H1 (cell line): ENCODE measurements around the gene NDUFA11. TPM values are rescaled to one million over a fixed set of nuclear protein-coding genes. Genes with fewer than 3 reads are reported as not detected.

Experiments used
- CTCF ChIA-PET: fragments of 300-600 bp; sonication (Branson Sonifier 250); formaldehyde crosslinking; loops from one replicate; lab custom pipeline; 2021; ENCODE audit not compliant: partially characterized antibody; lab: Charles Lee
- POLR2A ChIA-PET: fragments of 300-600 bp; sonication (Branson Sonifier 250); formaldehyde crosslinking; loops from one replicate; lab custom pipeline; 2021; ENCODE audit warnings: inconsistent platforms; ENCODE audit not compliant: partially characterized antibody; lab: Charles Lee
- DNase-seq, 2 experiments: peaks; one replicate each; pipeline versions ENCODE4 v3.0.0 to v3.0.0-alpha.2; 2010 to 2022; ENCODE audit warnings: low spot score in 2 of 2, low read depth in 1 of 2, mixed read lengths in 1 of 2
- FAIRE-seq: peaks from 2 replicates; lab custom pipeline; 2011; peaks lifted over from hg19 to GRCh38; lab: Jason Lieb, UNC
- H2AFZ ChIP-seq: 2 replicates; pipeline ENCODE4 v1.8.1; 2012; ENCODE audit warnings: low read length, inconsistent platforms
- H2AK5ac ChIP-seq: 2 replicates; pipeline ENCODE4 v1.6.1; 2013; ENCODE audit warnings: low read depth, low read length
- H2BK120ac ChIP-seq: replicated peaks from 2 replicates; pipeline ENCODE3; 2013; ENCODE audit warnings: low read depth, low read length, inconsistent platforms
- H2BK12ac ChIP-seq: 2 replicates; pipeline ENCODE4 v1.6.1; 2013; ENCODE audit warnings: low read depth, low read length
- H2BK15ac ChIP-seq: 2 replicates; pipeline ENCODE4 v1.6.1; 2013; ENCODE audit warnings: low read length
- H2BK20ac ChIP-seq: 2 replicates; pipeline ENCODE4 v1.6.1; 2013; ENCODE audit warnings: low read length
- H2BK5ac ChIP-seq: 2 replicates; pipeline ENCODE4 v1.6.1; 2013; ENCODE audit warnings: low read depth, low read length
- H3K14ac ChIP-seq: 2 replicates; pipeline ENCODE4 v1.6.1; 2013; ENCODE audit warnings: inconsistent platforms; ENCODE audit not compliant: insufficient read length
- H3K18ac ChIP-seq: 2 replicates; pipeline ENCODE4 v1.6.1; 2013; ENCODE audit warnings: low read length; ENCODE audit errors: extremely low read depth
- H3K23ac ChIP-seq: 2 replicates; pipeline ENCODE4 v1.6.1; 2013; ENCODE audit warnings: inconsistent platforms; ENCODE audit not compliant: insufficient read length
- H3K23me2 ChIP-seq: 2 replicates; pipeline ENCODE4 v1.6.1; 2013; ENCODE audit warnings: low read depth, low read length
- H3K27ac ChIP-seq: 2 replicates; pipeline ENCODE4 v1.6.1; 2011; ENCODE audit warnings: low read depth, low read length, inconsistent platforms
- H3K27me3 ChIP-seq, 4 experiments: replicated peaks in 1 of 4; 1 replicate in 1 of 4; 2 replicates in 3 of 4; pipeline versions ENCODE4 v1.6.1 to v1.8.1; 2011 to 2013; ENCODE audit warnings: low read length in 3 of 4, mild to moderate bottlenecking in 3 of 4, inconsistent platforms in 2 of 4, mixed read lengths in 2 of 4, moderate library complexity in 1 of 4; ENCODE audit not compliant: control insufficient read depth in 3 of 4, insufficient read depth in 3 of 4; ENCODE audit errors: extremely low read depth in 1 of 4
- H3K36me3 ChIP-seq, 4 experiments: 2 replicates each; pipeline versions ENCODE4 v1.6.1 to v1.8.1; 2011 to 2013; ENCODE audit warnings: mild to moderate bottlenecking in 4 of 4, low read length in 3 of 4, moderate library complexity in 2 of 4, control low read depth in 1 of 4, inconsistent platforms in 1 of 4; ENCODE audit not compliant: insufficient read depth in 4 of 4, control insufficient read depth in 2 of 4
- H3K4ac ChIP-seq: replicated peaks from 2 replicates; pipeline ENCODE3; 2013; ENCODE audit warnings: low read length, low read depth, mixed read lengths, inconsistent platforms; ENCODE audit not compliant: insufficient read length
- H3K4me1 ChIP-seq, 4 experiments: replicated peaks in 1 of 4; 1 replicate in 1 of 4; 2 replicates in 3 of 4; pipeline versions ENCODE4 v1.6.1 to v1.8.1; 2011 to 2013; ENCODE audit warnings: low read length in 3 of 4, inconsistent platforms in 2 of 4, mixed read lengths in 1 of 4; ENCODE audit not compliant: insufficient read depth in 4 of 4, control insufficient read depth in 3 of 4
- H3K4me2 ChIP-seq, 2 experiments: 2 replicates each; pipeline versions ENCODE4 v1.6.1 to v1.8.1; 2011 to 2013; ENCODE audit warnings: low read depth in 2 of 2, low read length in 2 of 2, control low read depth in 1 of 2, inconsistent platforms in 1 of 2, mild to moderate bottlenecking in 1 of 2; ENCODE audit not compliant: insufficient read depth in 1 of 2
- H3K4me3 ChIP-seq, 4 experiments: fragments of 200-600, 300-600 bp in 1 of 4; sonication (generic), shearing (Covaris generic), sonication (Bioruptor Twin) in 1 of 4; 2 replicates each; pipeline versions ENCODE4 v1.5.1 to v1.8.1; 2011 to 2016; ENCODE audit warnings: low read length in 4 of 4, low read depth in 3 of 4, control low read depth in 2 of 4, inconsistent platforms in 2 of 4, mild to moderate bottlenecking in 2 of 4, mixed read lengths in 1 of 4, moderate library complexity in 1 of 4; ENCODE audit not compliant: insufficient read depth in 2 of 4; ENCODE audit errors: extremely low read depth in 1 of 4
- H3K56ac ChIP-seq: replicated peaks from 2 replicates; pipeline ENCODE3; 2013; ENCODE audit warnings: low read depth, mild to moderate bottlenecking, mixed read lengths, low read length, inconsistent platforms; ENCODE audit not compliant: insufficient read length
- H3K79me1 ChIP-seq: 2 replicates; pipeline ENCODE4 v1.6.1; 2013; ENCODE audit warnings: low read depth, low read length, control low read depth
- H3K79me2 ChIP-seq, 2 experiments: 2 replicates each; pipeline versions ENCODE4 v1.6.1 to v1.8.1; 2012 to 2013; ENCODE audit warnings: low read length in 2 of 2, mild to moderate bottlenecking in 2 of 2, inconsistent platforms in 1 of 2; ENCODE audit not compliant: insufficient read depth in 2 of 2, control insufficient read depth in 1 of 2
- H3K9ac ChIP-seq, 4 experiments: replicated peaks in 1 of 4; 1 replicate in 1 of 4; 2 replicates in 3 of 4; pipeline versions ENCODE4 v1.6.1 to v1.8.1; 2011 to 2013; ENCODE audit warnings: low read depth in 3 of 4, low read length in 3 of 4, control low read depth in 2 of 4, mild to moderate bottlenecking in 2 of 4, moderate library complexity in 2 of 4, inconsistent platforms in 1 of 4; ENCODE audit errors: extremely low read depth in 1 of 4
- H3K9me3 ChIP-seq, 2 experiments: 2 replicates each; pipeline versions ENCODE4 v1.6.1 to v1.8.1; 2012 to 2013; ENCODE audit warnings: mild to moderate bottlenecking in 2 of 2, moderate library complexity in 2 of 2, control low read depth in 1 of 2, inconsistent platforms in 1 of 2, low read depth in 1 of 2, low read length in 1 of 2, mixed read lengths in 1 of 2; ENCODE audit not compliant: insufficient read depth in 2 of 2
- H4K20me1 ChIP-seq, 2 experiments: replicated peaks in 1 of 2; 2 replicates each; pipeline versions ENCODE3 to v1.8.1; 2011 to 2013; ENCODE audit warnings: inconsistent platforms in 2 of 2, low read length in 2 of 2, mild to moderate bottlenecking in 1 of 2; ENCODE audit not compliant: insufficient read depth in 2 of 2, control insufficient read depth in 1 of 2
- H4K5ac ChIP-seq: 2 replicates; pipeline ENCODE4 v1.6.1; 2013; ENCODE audit warnings: low read length, low read depth, mixed read lengths, inconsistent platforms; ENCODE audit not compliant: insufficient read length
- H4K8ac ChIP-seq: 2 replicates; pipeline ENCODE4 v1.8.0; 2013; ENCODE audit warnings: mild to moderate bottlenecking, moderate library complexity, low read length, inconsistent platforms; ENCODE audit not compliant: insufficient read depth; ENCODE audit errors: extremely low read depth
- H4K91ac ChIP-seq: replicated peaks from 2 replicates; pipeline ENCODE3; 2013; ENCODE audit warnings: low read length, mixed read lengths, inconsistent platforms; ENCODE audit not compliant: insufficient read length
- BACH1 ChIP-seq: IDR thresholded peaks from 2 replicates; pipeline ENCODE4 v1.6.1; 2012; ENCODE audit warnings: low read length, improper control_type of control experiment
- CBX5 ChIP-seq: fragments of 300-800, 300-1000 bp; sonication (generic); IDR thresholded peaks from 2 replicates; pipeline ENCODE4 v1.7.1; 2016; ENCODE audit warnings: antibody characterized with exemption, low read length, low read depth
- CBX8 ChIP-seq: fragments of 300-800, 300-1000 bp; sonication (generic); IDR thresholded peaks from 2 replicates; pipeline ENCODE4 v1.7.1; 2016; ENCODE audit warnings: low read depth, low read length, borderline replicate concordance
- CREB1 ChIP-seq: IDR thresholded peaks from 2 replicates; pipeline ENCODE4 v1.6.1; 2012; ENCODE audit warnings: inconsistent platforms
- MAFK ChIP-seq: IDR thresholded peaks from 2 replicates; pipeline ENCODE4 v1.6.1; 2012; ENCODE audit warnings: low read depth, mild to moderate bottlenecking, improper control_type of control experiment, low read length
- POU5F1 ChIP-seq: IDR thresholded peaks from 2 replicates; pipeline ENCODE4 v1.6.1; 2011; ENCODE audit warnings: low read depth, mild to moderate bottlenecking, low read length, moderate library complexity
- RAD21 ChIP-seq, 2 experiments: IDR thresholded peaks in 1 of 2; conservative IDR thresholded peaks in 1 of 2; 2 replicates each; pipeline ENCODE4 v1.6.1; 2011; ENCODE audit warnings: low read depth in 2 of 2, low read length in 2 of 2, improper control_type of control experiment in 1 of 2, inconsistent platforms in 1 of 2, mild to moderate bottlenecking in 1 of 2, moderate library complexity in 1 of 2
- SAP30 ChIP-seq: fragments of 300-600 bp; sonication (generic); IDR thresholded peaks from 2 replicates; pipeline ENCODE4 v1.7.1; 2012; ENCODE audit warnings: low read length, moderate library complexity, mild to moderate bottlenecking, inconsistent platforms; ENCODE audit not compliant: insufficient read depth, insufficient replicate concordance
- TAF1 ChIP-seq: IDR thresholded peaks from 2 replicates; pipeline ENCODE4 v1.6.1; 2011; ENCODE audit warnings: mild to moderate bottlenecking, low read depth, low read length
- whole genome bisulfite sequencing, 2 experiments: shearing (Covaris generic) in 1 of 2; methylation state at CpG; one replicate each; pipeline versions ENCODE4 v1.1.6 to v1.1.7; 2013 to 2015; ENCODE audit warnings: low lambda C conversion rate in 2 of 2, mixed read lengths in 2 of 2, inconsistent platforms in 1 of 2, low coverage in 1 of 2, missing lambda C conversion rate in 1 of 2; ENCODE audit not compliant: insufficient replicate concordance in 2 of 2, insufficient coverage in 1 of 2, insufficient read length in 1 of 2; ENCODE audit errors: extremely low coverage in 1 of 2, missing lambda C conversion rate in 1 of 2; 5-methylcytosine and 5-hydroxymethylcytosine counted together
- polyA plus RNA-seq, 7 experiments: library from polyadenylated mRNA; depleted of rRNA in 3 of 7; stranded (reverse) in 5 of 7; unstranded in 2 of 7; fragments of >200 nt in 5 of 7; fragments of 200-250 nt in 2 of 7; gene quantifications; 1 replicate in 5 of 7; 2 replicates in 1 of 7; 4 replicates in 1 of 7; pipeline versions ENCODE4 v1.2.1 to v1.2.3, GENCODE V29; 2011 to 2013; ENCODE audit warnings: missing spikeins in 2 of 7, mixed read lengths in 2 of 7
- total RNA-seq: library from RNA; stranded (reverse); fragmentation: NEBNext Ultra II Directional; extraction: Animal tissue kit (Norgen Biotek cat#: 25700); gene quantifications from 2 replicates; pipeline ENCODE4 v1.2.1, GENCODE V29; 2021
- TF ChIP-seq, protein P1 (sequence below): IDR thresholded peaks from 2 replicates; pipeline ENCODE4 v1.6.1; 2011; ENCODE audit warnings: low read depth, mild to moderate bottlenecking, low read length; ENCODE audit not compliant: insufficient read depth

The NDUFA11 gene
- total and polyA plus RNA-seq, 2 of the 8 experiments (the other 6 are each of a cell fraction or from before 2014, with no cell fraction given), result 205 to 1,037 TPM

DNA sequence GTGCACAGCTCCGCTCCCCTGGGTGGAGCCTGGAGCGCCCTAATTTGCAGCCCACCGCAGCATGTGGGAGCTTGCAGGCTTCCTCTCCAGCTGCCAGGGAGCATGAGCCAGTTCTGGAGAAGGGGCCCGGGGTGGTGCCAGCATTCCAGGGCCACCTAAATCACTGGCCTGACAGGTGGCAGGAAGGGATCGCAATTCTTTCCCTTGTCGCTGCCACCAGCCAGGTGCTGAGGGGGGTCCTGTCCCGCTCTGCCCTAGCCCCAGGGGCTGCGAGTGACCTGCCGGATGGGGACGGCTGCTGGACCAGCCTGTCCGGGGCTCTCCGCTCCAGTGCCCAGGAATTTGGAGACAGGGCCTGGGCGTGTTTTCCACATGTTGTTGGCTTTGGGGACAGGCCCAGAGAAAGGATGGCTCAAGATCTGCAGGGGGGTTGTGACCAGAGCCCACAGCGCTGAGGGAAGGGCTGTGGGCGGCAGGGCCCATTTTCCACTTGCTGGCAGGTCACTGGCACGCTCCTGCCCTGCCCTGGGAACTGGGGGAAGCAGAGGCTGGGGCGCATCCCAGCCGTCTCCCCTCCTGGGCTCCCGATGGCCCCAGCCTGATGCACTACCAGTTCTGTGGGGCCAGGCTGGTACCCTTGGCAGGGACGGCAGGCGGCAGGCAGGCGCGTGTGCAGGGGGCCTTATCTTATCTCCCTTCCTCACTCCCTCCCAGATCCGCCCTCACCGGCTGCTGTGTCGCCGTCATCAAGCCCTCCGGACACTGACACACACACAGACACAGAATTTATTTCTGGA is 9.5 kb downstream of the NDUFA11 start:
- H3K27ac ChIP-seq, result no peak overlapping the region
- FAIRE-seq, result no peak
- TF ChIP-seq BACH1, result no peak
- TF ChIP-seq MAFK, result no peak
- TF ChIP-seq CBX5, result no peak
- TF ChIP-seq CBX8, result no peak
- no peak for TF ChIP-seq RAD21 (IDR thresholded peaks at IDR 0.05 in 1 of 2, conservative IDR thresholded peaks at IDR 0.05 in 1 of 2; ENCODE audit: low read depth in 2 of 2, low read length in 2 of 2)
- no peak for TF ChIP-seq CREB1
- TF ChIP-seq, protein P1, sequence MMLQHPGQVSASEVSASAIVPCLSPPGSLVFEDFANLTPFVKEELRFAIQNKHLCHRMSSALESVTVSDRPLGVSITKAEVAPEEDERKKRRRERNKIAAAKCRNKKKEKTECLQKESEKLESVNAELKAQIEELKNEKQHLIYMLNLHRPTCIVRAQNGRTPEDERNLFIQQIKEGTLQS, result no peak
- no peak for TF ChIP-seq POU5F1
- no peak for TF ChIP-seq TAF1
- TF ChIP-seq SAP30, result no peak

More for the DNA sequence above, 9.5 kb downstream of the NDUFA11 start:
- Histone ChIP-seq H3K4ac (no peak overlapping the region), H3K27me3 (peaks cover 0 to 1% (median 0%) of the 10 kb centered on the region in 4 experiments; a peak in 3 of 7 replicates), H4K5ac (no peak overlapping the region), H3K4me3 (no peak overlapping the region), H3K14ac (no peak overlapping the region), H3K79me2 (peaks cover 0 to 5% of the 10 kb centered on the region in 2 experiments; a peak in 1 of 4 replicates), H3K4me2 (no peak overlapping the region), H2AFZ (no peak overlapping the region), H3K23me2 (no peaks in the 10 kb centered on the region), H2BK5ac (no peak overlapping the region), H3K9me3 (no peaks in the 10 kb centered on the region), H3K23ac (no peak overlapping the region), H3K56ac (no peak overlapping the region), H2BK20ac (no peak overlapping the region), H2BK15ac (no peak overlapping the region), H2BK120ac (no peak overlapping the region), H3K4me1 (peaks cover 0 to 11% (median 4%) of the 10 kb centered on the region in 4 experiments; a peak in 5 of 7 replicates), H4K8ac (peak overlapping the region; percentile 25; the same call in 1 of the 2 replicates), H3K18ac (no peak overlapping the region), H3K36me3 (peaks cover 0 to 16% (median 8%) of the 10 kb centered on the region in 4 experiments; a peak in 5 of 8 replicates), H3K79me1 (peaks cover 2% of the 10 kb centered on the region; the same call in 1 of the 2 replicates), H3K9ac (no peak overlapping the region), H2AK5ac (no peak overlapping the region), H2BK12ac (no peak overlapping the region), H4K91ac (no peak overlapping the region), H4K20me1 (peaks cover 5 to 16% of the 10 kb centered on the region in 2 experiments)
- 88% methylated on average over 28 of the region's 28 CpGs; no CpG with 5 or more reads in 1 of the 2 experiments for WGBS, 2 experiments
- CTCF ChIA-PET, result interaction anchor here (0.6 to 2.7 kb wide), 4 partner anchors 66 to 1809 kb away, joined by 3 to 9 read pairs (median 6); no protein-coding TSS in a partner anchor
- POLR2A ChIA-PET, result interaction anchor here (0.7 to 5.3 kb wide), 7 partner anchors 8 to 90 kb away, joined by 3 to 49 read pairs (median 4); partner anchors contain the start of genes NDUFA11, NRTN and VMAC
- no peak for DNase-seq
